ENCODE results near the gene CCDC158. TPM values are rescaled to one million over a fixed set of nuclear protein-coding genes. Genes with fewer than 3 reads are reported as not detected.
A peak's percentile ranks its signal among the peaks of the same experiment; 100 is the strongest.

The CCDC158 gene
- polyA plus RNA-seq, 2 of the 4 experiments (the other 2 are of a cell fraction) = 0.06 TPM; not detected in 1

- CTCF ChIA-PET = interaction anchor here (0.7 to 4.6 kb wide), 15 partner anchors 9 to 640 kb away, joined by 3 to 34 read pairs (median 4); partner anchors contain the start of gene FAM47E
- peak; percentile 81 to 84 for ATAC-seq
- Histone ChIP-seq H3K4me1 (peaks cover 21% of the 10 kb centered on the region), H3K9me3 (no peaks in the 10 kb centered on the region), H3K4me2 (peak overlapping the region; percentile 86), H3K27ac (peak overlapping the region; percentile 97 to 99), H3K4me3 (peak overlapping the region; percentile 93)
- no peak for TF ChIP-seq JUNB (IDR thresholded peaks at IDR 0.05)
- TF ChIP-seq TFCP2L1 (CRISPR knock-in tag; IDR thresholded peaks at IDR 0.05) = no peak
- TF ChIP-seq, protein P1, sequence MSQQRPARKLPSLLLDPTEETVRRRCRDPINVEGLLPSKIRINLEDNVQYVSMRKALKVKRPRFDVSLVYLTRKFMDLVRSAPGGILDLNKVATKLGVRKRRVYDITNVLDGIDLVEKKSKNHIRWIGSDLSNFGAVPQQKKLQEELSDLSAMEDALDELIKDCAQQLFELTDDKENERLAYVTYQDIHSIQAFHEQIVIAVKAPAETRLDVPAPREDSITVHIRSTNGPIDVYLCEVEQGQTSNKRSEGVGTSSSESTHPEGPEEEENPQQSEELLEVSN (IDR thresholded peaks at IDR 0.05; ENCODE audit: borderline replicate concordance, low read depth) = no peak
- TF ChIP-seq, protein P2, sequence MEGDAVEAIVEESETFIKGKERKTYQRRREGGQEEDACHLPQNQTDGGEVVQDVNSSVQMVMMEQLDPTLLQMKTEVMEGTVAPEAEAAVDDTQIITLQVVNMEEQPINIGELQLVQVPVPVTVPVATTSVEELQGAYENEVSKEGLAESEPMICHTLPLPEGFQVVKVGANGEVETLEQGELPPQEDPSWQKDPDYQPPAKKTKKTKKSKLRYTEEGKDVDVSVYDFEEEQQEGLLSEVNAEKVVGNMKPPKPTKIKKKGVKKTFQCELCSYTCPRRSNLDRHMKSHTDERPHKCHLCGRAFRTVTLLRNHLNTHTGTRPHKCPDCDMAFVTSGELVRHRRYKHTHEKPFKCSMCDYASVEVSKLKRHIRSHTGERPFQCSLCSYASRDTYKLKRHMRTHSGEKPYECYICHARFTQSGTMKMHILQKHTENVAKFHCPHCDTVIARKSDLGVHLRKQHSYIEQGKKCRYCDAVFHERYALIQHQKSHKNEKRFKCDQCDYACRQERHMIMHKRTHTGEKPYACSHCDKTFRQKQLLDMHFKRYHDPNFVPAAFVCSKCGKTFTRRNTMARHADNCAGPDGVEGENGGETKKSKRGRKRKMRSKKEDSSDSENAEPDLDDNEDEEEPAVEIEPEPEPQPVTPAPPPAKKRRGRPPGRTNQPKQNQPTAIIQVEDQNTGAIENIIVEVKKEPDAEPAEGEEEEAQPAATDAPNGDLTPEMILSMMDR (IDR thresholded peaks at IDR 0.05) = peak; percentile 41; the same call in 2 of the 3 replicates
- no peak for TF ChIP-seq RARB (CRISPR knock-in tag; IDR thresholded peaks at IDR 0.05)
- TF ChIP-seq SMC3 (IDR thresholded peaks at IDR 0.05) = peak; percentile 57
- TF ChIP-seq, protein P3, sequence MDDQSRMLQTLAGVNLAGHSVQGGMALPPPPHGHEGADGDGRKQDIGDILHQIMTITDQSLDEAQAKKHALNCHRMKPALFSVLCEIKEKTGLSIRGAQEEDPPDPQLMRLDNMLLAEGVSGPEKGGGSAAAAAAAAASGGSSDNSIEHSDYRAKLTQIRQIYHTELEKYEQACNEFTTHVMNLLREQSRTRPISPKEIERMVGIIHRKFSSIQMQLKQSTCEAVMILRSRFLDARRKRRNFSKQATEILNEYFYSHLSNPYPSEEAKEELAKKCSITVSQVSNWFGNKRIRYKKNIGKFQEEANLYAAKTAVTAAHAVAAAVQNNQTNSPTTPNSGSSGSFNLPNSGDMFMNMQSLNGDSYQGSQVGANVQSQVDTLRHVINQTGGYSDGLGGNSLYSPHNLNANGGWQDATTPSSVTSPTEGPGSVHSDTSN (IDR thresholded peaks at IDR 0.05) = no peak
- no peak for TF ChIP-seq RFX5 (IDR thresholded peaks at IDR 0.05)
- TF ChIP-seq TP53 (CRISPR knock-in tag; IDR thresholded peaks at IDR 0.05) = no peak
- peak; percentile 31 to 44; a peak in 4 of 5 replicates for TF ChIP-seq RAD21 (conservative IDR thresholded peaks at IDR 0.05 in 1 of 2, IDR thresholded peaks at IDR 0.05 in 1 of 2)
- no peak for TF ChIP-seq ESRRA (IDR thresholded peaks at IDR 0.05; ENCODE audit: borderline replicate concordance, low read length)
- TF ChIP-seq SREBF2 (IDR thresholded peaks at IDR 0.05) = no peak
- no peak for TF ChIP-seq GATA3 (IDR thresholded peaks at IDR 0.05; ENCODE audit: borderline replicate concordance)
- no peak for TF ChIP-seq HOXB13 (CRISPR knock-in tag; IDR thresholded peaks at IDR 0.05; ENCODE audit: low read depth)
- TF ChIP-seq HEYL (CRISPR knock-in tag; IDR thresholded peaks at IDR 0.05) = no peak
- no peak for TF ChIP-seq CHD4 (IDR thresholded peaks at IDR 0.05; ENCODE audit: borderline replicate concordance)
- no peak for TF ChIP-seq BHLHE40 (IDR thresholded peaks at IDR 0.05; ENCODE audit: low read depth, low read length)
- no peak for TF ChIP-seq NR3C1 (IDR thresholded peaks at IDR 0.05)
- TF ChIP-seq, protein P4, sequence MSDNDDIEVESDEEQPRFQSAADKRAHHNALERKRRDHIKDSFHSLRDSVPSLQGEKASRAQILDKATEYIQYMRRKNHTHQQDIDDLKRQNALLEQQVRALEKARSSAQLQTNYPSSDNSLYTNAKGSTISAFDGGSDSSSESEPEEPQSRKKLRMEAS (IDR thresholded peaks at IDR 0.05) = no peak
- TF ChIP-seq HOXA7 (CRISPR knock-in tag; IDR thresholded peaks at IDR 0.05) = no peak
- TF ChIP-seq JUN (IDR thresholded peaks at IDR 0.05) = no peak
- TF ChIP-seq CEBPB (IDR thresholded peaks at IDR 0.05) = no peak
- no peak for TF ChIP-seq HMGXB4 (CRISPR knock-in tag; IDR thresholded peaks at IDR 0.05; ENCODE audit: borderline replicate concordance)
- TF ChIP-seq KDM5A (IDR thresholded peaks at IDR 0.05) = no peak
- TF ChIP-seq PHF8 (IDR thresholded peaks at IDR 0.05; ENCODE audit: borderline replicate concordance, low read depth) = peak; percentile 11; the same call in 1 of the 2 replicates
- peak; percentile 48 to 68 for DNase-seq (ENCODE audit: low read depth in 1 of 2, low spot score in 1 of 2)
- 21% methylated on average over 6 of the region's 37 CpGs for WGBS (ENCODE audit: missing lambda C conversion rate)
- FAIRE-seq = no peak
- POLR2A ChIA-PET = interaction anchor here (0.8 to 1.9 kb wide), 4 partner anchors 71 to 158 kb away, joined by 3 to 8 read pairs (median 4); partner anchors contain the start of genes NUP54 and SCARB2
Measured at GRCh38 chr4:76306882-76307659, 113.9 kb downstream of the CCDC158 start.

Measured in A549 (cell line).